Fibroblast of lung (primary cell): Measurements from ENCODE around the gene ELMOD3. TPM values are rescaled to one million over a fixed set of nuclear protein-coding genes. Genes with fewer than 3 reads are reported as not detected.

Experiments
- DNase-seq, 2 donors: peaks; one replicate each; pipeline versions ENCODE4 v3.0.0 to v3.0.0-alpha.2; 2010; ENCODE audit warnings: low read depth in 2 of 2
- H2AFZ ChIP-seq: 2 replicates; pipeline ENCODE4 v1.5.1; 2012; ENCODE audit warnings: low read length, control low read depth, inconsistent platforms
- H3K27ac ChIP-seq: 2 replicates; pipeline ENCODE4 v1.5.1; 2011; ENCODE audit warnings: low read length, control low read depth; ENCODE audit not compliant: insufficient read depth
- H3K27me3 ChIP-seq: 2 replicates; pipeline ENCODE4 v1.5.1; 2011; ENCODE audit warnings: mild to moderate bottlenecking, low read length; ENCODE audit not compliant: control insufficient read depth, insufficient read depth
- H3K36me3 ChIP-seq: 2 replicates; pipeline ENCODE4 v1.5.1; 2011; ENCODE audit warnings: low read length; ENCODE audit not compliant: control insufficient read depth, insufficient read depth
- H3K4me1 ChIP-seq: 2 replicates; pipeline ENCODE4 v1.5.1; 2011; ENCODE audit warnings: low read length; ENCODE audit not compliant: control insufficient read depth, insufficient read depth; ENCODE audit errors: extremely low read depth
- H3K4me2 ChIP-seq: 2 replicates; pipeline ENCODE4 v1.5.1; 2011; ENCODE audit warnings: low read length, control low read depth; ENCODE audit not compliant: insufficient read depth; ENCODE audit errors: extremely low read depth
- H3K4me3 ChIP-seq, 4 experiments: fragments of 200-600 bp in 1 of 4; sonication (generic) in 1 of 4; replicated peaks in 1 of 4; 2 replicates each; pipeline ENCODE4 v1.5.1; 2011 to 2016; ENCODE audit warnings: low read length in 4 of 4, low read depth in 3 of 4, mild to moderate bottlenecking in 3 of 4, control low read depth in 2 of 4, inconsistent platforms in 1 of 4, mixed read lengths in 1 of 4; ENCODE audit not compliant: insufficient read depth in 1 of 4; ENCODE audit errors: control extremely low read depth in 1 of 4
- H3K79me2 ChIP-seq: 2 replicates; pipeline ENCODE4 v1.5.1; 2012; ENCODE audit warnings: mild to moderate bottlenecking, low read length, inconsistent platforms; ENCODE audit not compliant: control insufficient read depth, insufficient read depth
- H3K9ac ChIP-seq: 2 replicates; pipeline ENCODE4 v1.5.1; 2011; ENCODE audit warnings: mild to moderate bottlenecking, low read length, control low read depth; ENCODE audit not compliant: insufficient read depth
- H3K9me3 ChIP-seq: 2 replicates; pipeline ENCODE4 v1.5.1; 2012; ENCODE audit warnings: low read depth, low read length; ENCODE audit not compliant: control insufficient read depth, insufficient read depth
- H4K20me1 ChIP-seq: 2 replicates; pipeline ENCODE4 v1.5.1; 2011; ENCODE audit warnings: low read length; ENCODE audit not compliant: control insufficient read depth, insufficient read depth; ENCODE audit errors: extremely low read depth
- EZH2 ChIP-seq: IDR thresholded peaks from 2 replicates; pipeline ENCODE4 v1.5.1; 2012; ENCODE audit warnings: low read length, control low read depth, mild to moderate bottlenecking; ENCODE audit errors: missing control alignments
- polyA plus RNA-seq, 2 donors: library from polyadenylated mRNA; depleted of rRNA in 1 of 2; stranded (reverse) in 1 of 2; unstranded in 1 of 2; fragments of >200 nt; gene quantifications; 2 replicates each; pipeline ENCODE4 v1.2.1, GENCODE V29; 2011 to 2012; ENCODE audit warnings: missing spikeins in 1 of 2
- total RNA-seq: library from RNA; depleted of rRNA; stranded (reverse); fragments of >200 nt; gene quantifications from 2 replicates; pipeline ENCODE4 v1.2.1, GENCODE V29; 2014
- TF ChIP-seq, protein P1 (sequence below), 2 donors: IDR thresholded peaks in 1 of 2; conservative IDR thresholded peaks in 1 of 2; 1 replicate in 1 of 2; 2 replicates in 1 of 2; pipeline ENCODE4 v1.5.1; 2011 to 2012; ENCODE audit warnings: low read length in 2 of 2, control low read depth in 1 of 2, inconsistent platforms in 1 of 2, low read depth in 1 of 2, mild to moderate bottlenecking in 1 of 2

The ELMOD3 gene
- total and polyA plus RNA-seq, 2 donors (not counting 1 experiment from before 2014, with no cell fraction given) = 13.0 to 27.9 TPM

GRCh38 chr2:85324639-85325465 is 29.7 kb upstream of the ELMOD3 start:
- H4K20me1 ChIP-seq = no peaks in the 10 kb centered on the region
- H3K27me3 ChIP-seq = no peaks in the 10 kb centered on the region
- H3K79me2 ChIP-seq = peaks cover 50% of the 10 kb centered on the region
- TF ChIP-seq, protein P1, sequence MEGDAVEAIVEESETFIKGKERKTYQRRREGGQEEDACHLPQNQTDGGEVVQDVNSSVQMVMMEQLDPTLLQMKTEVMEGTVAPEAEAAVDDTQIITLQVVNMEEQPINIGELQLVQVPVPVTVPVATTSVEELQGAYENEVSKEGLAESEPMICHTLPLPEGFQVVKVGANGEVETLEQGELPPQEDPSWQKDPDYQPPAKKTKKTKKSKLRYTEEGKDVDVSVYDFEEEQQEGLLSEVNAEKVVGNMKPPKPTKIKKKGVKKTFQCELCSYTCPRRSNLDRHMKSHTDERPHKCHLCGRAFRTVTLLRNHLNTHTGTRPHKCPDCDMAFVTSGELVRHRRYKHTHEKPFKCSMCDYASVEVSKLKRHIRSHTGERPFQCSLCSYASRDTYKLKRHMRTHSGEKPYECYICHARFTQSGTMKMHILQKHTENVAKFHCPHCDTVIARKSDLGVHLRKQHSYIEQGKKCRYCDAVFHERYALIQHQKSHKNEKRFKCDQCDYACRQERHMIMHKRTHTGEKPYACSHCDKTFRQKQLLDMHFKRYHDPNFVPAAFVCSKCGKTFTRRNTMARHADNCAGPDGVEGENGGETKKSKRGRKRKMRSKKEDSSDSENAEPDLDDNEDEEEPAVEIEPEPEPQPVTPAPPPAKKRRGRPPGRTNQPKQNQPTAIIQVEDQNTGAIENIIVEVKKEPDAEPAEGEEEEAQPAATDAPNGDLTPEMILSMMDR (conservative IDR thresholded peaks at IDR 0.05 in 1 of 2, IDR thresholded peaks at IDR 0.05 in 1 of 2; ENCODE audit: low read depth in 1 of 2, low read length in 2 of 2) = no peak
- no peak overlapping the region for H2AFZ ChIP-seq
- no peaks in the 10 kb centered on the region for H3K9me3 ChIP-seq
- DNase-seq = peak; percentile 24 to 35
- peaks cover 18% of the 10 kb centered on the region for H3K36me3 ChIP-seq
- H3K4me2 ChIP-seq = peak overlapping the region; percentile 74
- H3K9ac ChIP-seq = no peak overlapping the region
- H3K4me1 ChIP-seq = peaks cover 2% of the 10 kb centered on the region
- peak overlapping the region; percentile 73 to 90 (median 86) for H3K4me3 ChIP-seq
- H3K27ac ChIP-seq = no peak overlapping the region

DNA sequence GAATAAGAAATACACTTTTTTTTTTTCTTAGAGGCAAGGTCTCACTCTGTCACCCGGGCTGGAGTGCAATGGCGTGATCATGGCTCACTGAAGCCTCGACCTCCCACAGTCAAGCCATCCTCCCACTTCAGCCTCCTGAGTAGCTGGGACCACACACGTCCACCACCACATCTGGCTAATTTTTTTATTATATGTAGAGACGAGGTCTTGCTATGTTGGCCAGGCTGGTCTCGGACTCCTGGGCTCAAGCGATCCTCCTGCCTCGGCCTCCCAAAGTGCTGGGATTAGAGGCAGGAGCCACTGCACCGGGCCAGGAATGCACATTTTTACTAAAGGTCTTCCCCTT is 29.1 kb upstream of the ELMOD3 start:
- Histone ChIP-seq H3K4me2 (peak overlapping the region; percentile 74), H3K27ac (no peak overlapping the region), H3K4me3 (peak overlapping the region; percentile 73 to 90 (median 86)), H4K20me1 (no peaks in the 10 kb centered on the region), H3K9ac (no peak overlapping the region), H3K4me1 (peaks cover 2% of the 10 kb centered on the region), H3K9me3 (no peaks in the 10 kb centered on the region), H3K27me3 (no peaks in the 10 kb centered on the region), H3K36me3 (peaks cover 18% of the 10 kb centered on the region), H3K79me2 (peaks cover 49% of the 10 kb centered on the region), H2AFZ (no peak overlapping the region)
- TF ChIP-seq, protein P1 (conservative IDR thresholded peaks at IDR 0.05 in 1 of 2, IDR thresholded peaks at IDR 0.05 in 1 of 2; ENCODE audit: low read depth in 1 of 2, low read length in 2 of 2) = no peak
- no peak for TF ChIP-seq EZH2
- DNase-seq = no peak

DNA sequence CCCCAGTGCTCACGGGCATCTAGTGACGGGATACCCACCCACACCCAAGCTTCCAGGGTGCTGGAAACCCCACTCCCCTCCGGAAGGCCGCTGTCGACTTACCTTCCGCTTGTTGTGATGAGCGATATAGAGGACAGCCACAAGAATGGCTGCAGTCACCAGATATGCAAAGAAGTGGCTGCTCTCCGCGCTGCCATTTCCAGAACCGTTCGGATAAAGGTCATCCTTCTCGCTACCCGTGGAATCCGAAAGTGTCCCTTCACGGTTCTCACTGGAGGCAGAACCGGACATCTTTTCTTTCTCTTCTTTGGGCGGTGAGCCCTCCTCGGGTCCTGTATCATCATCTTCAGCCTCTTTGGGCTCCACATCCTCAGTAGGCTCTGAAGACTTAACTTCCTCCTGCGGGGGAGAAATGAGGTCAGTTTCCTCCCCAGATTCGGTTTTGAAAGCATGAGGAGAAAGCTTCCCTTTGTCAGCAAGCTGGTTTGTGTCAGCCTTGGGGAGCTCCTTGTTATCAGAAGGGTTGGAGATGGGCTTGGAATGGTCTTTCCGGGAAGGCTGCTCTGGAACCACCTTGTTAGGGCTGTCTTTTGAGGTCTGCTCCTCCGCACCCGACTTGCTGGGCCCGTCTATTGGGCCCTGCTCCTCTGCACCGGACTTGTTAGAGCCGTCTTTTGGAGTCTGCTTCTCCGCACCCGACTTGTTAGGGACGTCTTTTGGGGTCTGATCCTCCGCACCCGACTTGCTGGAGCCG is 28.0 kb upstream of the ELMOD3 start:
- peaks cover 2% of the 10 kb centered on the region for H3K4me1 ChIP-seq
- no peak overlapping the region for H2AFZ ChIP-seq
- DNase-seq = peak in 1 of 2 donors; percentile 24
- H3K4me3 ChIP-seq = peak overlapping the region; percentile 73 to 90 (median 86)
- H4K20me1 ChIP-seq = no peaks in the 10 kb centered on the region
- H3K79me2 ChIP-seq = peaks cover 45% of the 10 kb centered on the region
- H3K27ac ChIP-seq = peak overlapping the region; percentile 98
- H3K4me2 ChIP-seq = peak overlapping the region; percentile 74
- no peaks in the 10 kb centered on the region for H3K27me3 ChIP-seq
- H3K9me3 ChIP-seq = no peaks in the 10 kb centered on the region
- peaks cover 12% of the 10 kb centered on the region for H3K36me3 ChIP-seq
- TF ChIP-seq, protein P1 (conservative IDR thresholded peaks at IDR 0.05 in 1 of 2, IDR thresholded peaks at IDR 0.05 in 1 of 2; ENCODE audit: low read depth in 1 of 2, low read length in 2 of 2) = no peak
- TF ChIP-seq EZH2 = no peak
- H3K9ac ChIP-seq = peak overlapping the region; percentile 94
